Measurements from ENCODE around the gene CPXM2. TPM values are rescaled to one million over a fixed set of nuclear protein-coding genes. Genes with fewer than 3 reads are reported as not detected.

The CPXM2 gene
- total RNA-seq, 1 experiment from 2014 or later = not detected

- Histone ChIP-seq H2AFZ (ENCODE audit: low read length) (no peak overlapping the region), H3K27me3 (ENCODE audit: low read length) (peaks cover 65% of the 10 kb centered on the region), H3K9me3 (ENCODE audit: low read length) (no peaks in the 10 kb centered on the region), H3K27ac (ENCODE audit: low read length) (no peak overlapping the region), H4K20me1 (ENCODE audit: low read length) (no peaks in the 10 kb centered on the region), H3K4me3 (ENCODE audit: low read length) (no peak overlapping the region), H3K9me2 (replicated peaks; ENCODE audit: low read length) (no peaks in the 10 kb centered on the region), H3K4me1 (ENCODE audit: insufficient read depth, low read length) (no peaks in the 10 kb centered on the region), H3K79me2 (ENCODE audit: low read length) (no peaks in the 10 kb centered on the region), H3K36me3 (ENCODE audit: low read depth, low read length) (no peaks in the 10 kb centered on the region), H3K9ac (ENCODE audit: low read length) (no peak overlapping the region), H3K4me2 (ENCODE audit: low read length) (no peak overlapping the region), H3F3A (ENCODE audit: low read length, unreplicated experiment) (no peaks in the 10 kb centered on the region)
- POLR2A ChIA-PET (ENCODE audit: unreplicated experiment) = no interaction called here
- no peak for ATAC-seq
- TF ChIP-seq EZH2 (IDR thresholded peaks at IDR 0.05; ENCODE audit: low read length, unreplicated experiment) (no peak), EZH2phosphoT487 (IDR thresholded peaks at IDR 0.05; ENCODE audit: borderline replicate concordance, low read length) (no peak), CTCF (conservative IDR thresholded peaks at IDR 0.05; ENCODE audit: low read depth, low read length) (no peak)
- DNase-seq = no peak
- CTCF ChIA-PET = no interaction called here
- no TSS peak for BruUV-seq (replicated peaks)
- intact Hi-C loops (cut with micrococcal nuclease) = no loop called here
These were observed 33.4 kb downstream of the CPXM2 start for GRCh38 chr10:123858077-123858681.

GRCh38 chr10:123857616-123858015 lies 34.0 kb downstream of the CPXM2 start:
- H3F3A ChIP-seq (ENCODE audit: low read length, unreplicated experiment) = no peaks in the 10 kb centered on the region
- peaks cover 67% of the 10 kb centered on the region for H3K27me3 ChIP-seq (ENCODE audit: low read length)
- ChIA-PET POLR2A (ENCODE audit: unreplicated experiment) (no interaction called here), CTCF (no interaction called here)
- no peak overlapping the region for H2AFZ ChIP-seq (ENCODE audit: low read length)
- H3K4me1 ChIP-seq (ENCODE audit: insufficient read depth, low read length) = no peaks in the 10 kb centered on the region
- no peaks in the 10 kb centered on the region for H3K36me3 ChIP-seq (ENCODE audit: low read depth, low read length)
- no peaks in the 10 kb centered on the region for H3K79me2 ChIP-seq (ENCODE audit: low read length)
- H3K9me3 ChIP-seq (ENCODE audit: low read length) = no peaks in the 10 kb centered on the region
- H3K27ac ChIP-seq (ENCODE audit: low read length) = no peak overlapping the region
- H3K9ac ChIP-seq (ENCODE audit: low read length) = no peak overlapping the region
- H3K4me3 ChIP-seq (ENCODE audit: low read length) = no peak overlapping the region
- DNase-seq (no peak), ATAC-seq (no peak)
- no peaks in the 10 kb centered on the region for H3K9me2 ChIP-seq (replicated peaks; ENCODE audit: low read length)
- H3K4me2 ChIP-seq (ENCODE audit: low read length) = no peak overlapping the region
- no peaks in the 10 kb centered on the region for H4K20me1 ChIP-seq (ENCODE audit: low read length)
- no TSS peak for BruUV-seq (replicated peaks)
- no peak for TF ChIP-seq CTCF (conservative IDR thresholded peaks at IDR 0.05; ENCODE audit: low read depth, low read length)
- no peak for TF ChIP-seq EZH2 (IDR thresholded peaks at IDR 0.05; ENCODE audit: low read length, unreplicated experiment)
- TF ChIP-seq EZH2phosphoT487 (IDR thresholded peaks at IDR 0.05; ENCODE audit: borderline replicate concordance, low read length) = no peak
- intact Hi-C loops (cut with micrococcal nuclease) = no loop called here

- ChIA-PET CTCF (no interaction called here), POLR2A (ENCODE audit: unreplicated experiment) (no interaction called here)
- H3K4me1 ChIP-seq (ENCODE audit: insufficient read depth, low read length) = no peaks in the 10 kb centered on the region
- no peak overlapping the region for H2AFZ ChIP-seq (ENCODE audit: low read length)
- H3K36me3 ChIP-seq (ENCODE audit: low read depth, low read length) = no peaks in the 10 kb centered on the region
- no peak overlapping the region for H3K9ac ChIP-seq (ENCODE audit: low read length)
- ATAC-seq (no peak), DNase-seq (no peak)
- no peak overlapping the region for H3K4me3 ChIP-seq (ENCODE audit: low read length)
- no peak for TF ChIP-seq CTCF (conservative IDR thresholded peaks at IDR 0.05; ENCODE audit: low read depth, low read length)
- TF ChIP-seq EZH2phosphoT487 (IDR thresholded peaks at IDR 0.05; ENCODE audit: borderline replicate concordance, low read length) = no peak
- no peak for TF ChIP-seq EZH2 (IDR thresholded peaks at IDR 0.05; ENCODE audit: low read length, unreplicated experiment)
- BruUV-seq (replicated peaks) = no TSS peak
- H3K9me2 ChIP-seq (replicated peaks; ENCODE audit: low read length) = no peaks in the 10 kb centered on the region
- no peaks in the 10 kb centered on the region for H4K20me1 ChIP-seq (ENCODE audit: low read length)
- no peaks in the 10 kb centered on the region for H3F3A ChIP-seq (ENCODE audit: low read length, unreplicated experiment)
- H3K9me3 ChIP-seq (ENCODE audit: low read length) = no peaks in the 10 kb centered on the region
- no peak overlapping the region for H3K27ac ChIP-seq (ENCODE audit: low read length)
- peaks cover 66% of the 10 kb centered on the region for H3K27me3 ChIP-seq (ENCODE audit: low read length)
- intact Hi-C loops (cut with micrococcal nuclease) = no loop called here
- no peak overlapping the region for H3K4me2 ChIP-seq (ENCODE audit: low read length)
- H3K79me2 ChIP-seq (ENCODE audit: low read length) = no peaks in the 10 kb centered on the region
These were observed 36.5 kb downstream of the CPXM2 start for GRCh38 chr10:123855008-123855684.
